SK-N-SH treated with all-trans-retinoic acid at 6 μM for 48 hours (cell line): Measurements from ENCODE around the gene F5.

ENCODE experiments used
- ARNTL ChIP-seq: fragments of 450-650 bp; formaldehyde crosslinking; IDR thresholded peaks from 2 replicates; pipeline ENCODE4 v1.5.0; 2020; ENCODE audit warnings: low read depth, mild to moderate bottlenecking, moderate library complexity, borderline replicate concordance
- CSRNP3 ChIP-seq: fragments of 250-450 bp; sonication (Bioruptor Pico); IDR thresholded peaks from 2 replicates; pipeline ENCODE4 v1.5.1; 2021; ENCODE audit warnings: mild to moderate bottlenecking, moderate library complexity
- GLIS3 ChIP-seq: fragments of 250-450 bp; sonication (Bioruptor Pico); IDR thresholded peaks from 2 replicates; pipeline ENCODE4 v1.5.0; 2020; ENCODE audit warnings: mild to moderate bottlenecking, moderate library complexity
- PATZ1 ChIP-seq: fragments of 250-450 bp; sonication (Bioruptor Pico); IDR thresholded peaks from 2 replicates; pipeline ENCODE4 v1.8.0; 2020; ENCODE audit warnings: mild to moderate bottlenecking, moderate library complexity, borderline replicate concordance
- ZNF565 ChIP-seq: fragments of 450-650 bp; formaldehyde crosslinking; conservative IDR thresholded peaks from 2 replicates; pipeline ENCODE4 v1.5.0; 2020; ENCODE audit warnings: low read depth, mild to moderate bottlenecking, moderate library complexity

GRCh38 chr1:169488157-169488556 is 98.1 kb downstream of the F5 start:
- no peak for TF ChIP-seq GLIS3
- no peak for TF ChIP-seq ZNF565
- no peak for TF ChIP-seq CSRNP3 (CRISPR knock-in tag)
- no peak for TF ChIP-seq ARNTL (CRISPR knock-in tag)
- no peak for TF ChIP-seq PATZ1 (CRISPR knock-in tag)
